ENCODE data around the gene CASQ2.

DNA sequence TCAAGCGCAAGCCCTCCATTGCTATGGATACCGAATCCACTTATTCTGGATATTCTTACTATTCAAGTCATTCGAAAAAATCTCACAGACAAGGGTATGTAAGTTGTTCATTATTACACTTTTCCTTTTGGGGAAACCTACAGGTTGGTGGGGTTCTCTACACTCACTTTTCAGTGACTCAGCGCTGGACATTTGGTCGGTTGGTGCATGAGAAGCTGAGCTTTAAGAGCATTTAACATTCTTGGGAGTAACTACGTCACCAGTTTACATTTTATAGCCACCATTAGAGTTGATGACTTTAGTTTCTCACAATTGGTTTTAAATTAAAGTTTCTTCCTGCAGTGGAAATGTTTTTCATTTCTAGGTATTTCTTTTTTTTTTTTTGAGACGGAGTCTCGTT, 117.1 kb downstream of the CASQ2 start:
- TF ChIP-seq, protein P1, sequence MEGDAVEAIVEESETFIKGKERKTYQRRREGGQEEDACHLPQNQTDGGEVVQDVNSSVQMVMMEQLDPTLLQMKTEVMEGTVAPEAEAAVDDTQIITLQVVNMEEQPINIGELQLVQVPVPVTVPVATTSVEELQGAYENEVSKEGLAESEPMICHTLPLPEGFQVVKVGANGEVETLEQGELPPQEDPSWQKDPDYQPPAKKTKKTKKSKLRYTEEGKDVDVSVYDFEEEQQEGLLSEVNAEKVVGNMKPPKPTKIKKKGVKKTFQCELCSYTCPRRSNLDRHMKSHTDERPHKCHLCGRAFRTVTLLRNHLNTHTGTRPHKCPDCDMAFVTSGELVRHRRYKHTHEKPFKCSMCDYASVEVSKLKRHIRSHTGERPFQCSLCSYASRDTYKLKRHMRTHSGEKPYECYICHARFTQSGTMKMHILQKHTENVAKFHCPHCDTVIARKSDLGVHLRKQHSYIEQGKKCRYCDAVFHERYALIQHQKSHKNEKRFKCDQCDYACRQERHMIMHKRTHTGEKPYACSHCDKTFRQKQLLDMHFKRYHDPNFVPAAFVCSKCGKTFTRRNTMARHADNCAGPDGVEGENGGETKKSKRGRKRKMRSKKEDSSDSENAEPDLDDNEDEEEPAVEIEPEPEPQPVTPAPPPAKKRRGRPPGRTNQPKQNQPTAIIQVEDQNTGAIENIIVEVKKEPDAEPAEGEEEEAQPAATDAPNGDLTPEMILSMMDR (IDR thresholded peaks at IDR 0.05), result no peak
- TF ChIP-seq POLR2A (IDR thresholded peaks at IDR 0.05), result no peak
